ENCODE measurements around the gene TMEM185B. TPM values are rescaled to one million over a fixed set of nuclear protein-coding genes. Genes with fewer than 3 reads are reported as not detected.
"Not testable (repeated sequence)": the region's sequence is repeated elsewhere in the genome, so short reads cannot be mapped to it uniquely, and the experiment has no call there.

The TMEM185B gene
- total RNA-seq, 1 donor from 2014 or later, result 33.3 TPM

- peak in 1 of 2 donors; percentile 17 for DNase-seq (ENCODE audit: low read depth in 2 of 2)
Observed at GRCh38 chr2:120251880-120252224, 28.7 kb upstream of the TMEM185B start.

- no peak for DNase-seq (ENCODE audit: low read depth in 2 of 2)
Observed at GRCh38 chr2:120251078-120251477, 27.9 kb upstream of the TMEM185B start.

GRCh38 chr2:120250640-120251039 is 27.4 kb upstream of the TMEM185B start:
- DNase-seq (ENCODE audit: low read depth in 2 of 2), result no peak

- DNase-seq (ENCODE audit: low read depth in 2 of 2), result no peak
Observed at GRCh38 chr2:120247851-120248250, 24.7 kb upstream of the TMEM185B start.

- DNase-seq (ENCODE audit: low read depth in 2 of 2), result no peak
Observed at GRCh38 chr2:120246546-120247300, 23.5 kb upstream of the TMEM185B start.

- DNase-seq (ENCODE audit: low read depth in 2 of 2), result peak in 1 of 2 donors; percentile 43
Observed at GRCh38 chr2:120245520-120246332, 22.5 kb upstream of the TMEM185B start.

GRCh38 chr2:120244656-120245519 is 21.7 kb upstream of the TMEM185B start:
- DNase-seq (ENCODE audit: low read depth in 2 of 2), result no peak

GRCh38 chr2:120243875-120244553 is 20.8 kb upstream of the TMEM185B start:
- DNase-seq (ENCODE audit: low read depth in 2 of 2), result no peak

GRCh38 chr2:120243211-120243610 is 20.0 kb upstream of the TMEM185B start:
- peak in 1 of 2 donors; percentile 57 for DNase-seq (ENCODE audit: low read depth in 2 of 2)

- DNase-seq (ENCODE audit: low read depth in 2 of 2), result no peak
Observed at GRCh38 chr2:120241684-120242083, 18.5 kb upstream of the TMEM185B start.

- no peak for DNase-seq (ENCODE audit: low read depth in 2 of 2)
Observed at GRCh38 chr2:120240901-120241429, 17.8 kb upstream of the TMEM185B start.

- peak; percentile 97 to 98 for DNase-seq (ENCODE audit: low read depth in 2 of 2)
Observed at GRCh38 chr2:120239488-120240287, 16.5 kb upstream of the TMEM185B start.

- DNase-seq (ENCODE audit: low read depth in 2 of 2), result peak; percentile 33 to 86
Observed at GRCh38 chr2:120238728-120239487, 15.7 kb upstream of the TMEM185B start.

- DNase-seq (ENCODE audit: low read depth in 2 of 2), result peak in 1 of 2 donors; percentile 76
Observed at GRCh38 chr2:120237491-120237902, 14.3 kb upstream of the TMEM185B start.

GRCh38 chr2:120236791-120237190 is 13.6 kb upstream of the TMEM185B start:
- DNase-seq (ENCODE audit: low read depth in 2 of 2), result no peak

- DNase-seq (ENCODE audit: low read depth in 2 of 2), result no peak
Observed at GRCh38 chr2:120236316-120236715, 13.1 kb upstream of the TMEM185B start.

GRCh38 chr2:120235681-120236080 is 12.5 kb upstream of the TMEM185B start:
- DNase-seq (ENCODE audit: low read depth in 2 of 2), result no peak

GRCh38 chr2:120235158-120235557 is 12.0 kb upstream of the TMEM185B start:
- DNase-seq (ENCODE audit: low read depth in 2 of 2), result not testable (repeated sequence)

GRCh38 chr2:120233292-120233691 is 10.1 kb upstream of the TMEM185B start:
- DNase-seq (ENCODE audit: low read depth in 2 of 2), result no peak
